Fibroblast of the aortic adventitia (primary cell): ENCODE results near the gene DPH2. TPM values are rescaled to one million over a fixed set of nuclear protein-coding genes. Genes with fewer than 3 reads are reported as not detected.

Source experiments
- DNase-seq: peaks from one replicate; pipeline ENCODE4 v3.0.0-alpha.2; 2010; ENCODE audit warnings: low read depth
- H3K4me3 ChIP-seq: 2 replicates; pipeline ENCODE4 v1.5.1; 2011; ENCODE audit warnings: low read depth, mild to moderate bottlenecking, control low read depth, low read length, moderate library complexity
- total RNA-seq: library from RNA; depleted of rRNA; stranded (reverse); fragments of >200 nt; gene quantifications from 2 replicates; pipeline ENCODE4 v1.2.3, GENCODE V29; 2012; ENCODE audit warnings: low replicate concordance
- TF ChIP-seq, protein P1 (sequence below): IDR thresholded peaks from 2 replicates; pipeline ENCODE4 v1.5.1; 2011; ENCODE audit warnings: mild to moderate bottlenecking, low read length, control low read depth, inconsistent platforms; ENCODE audit not compliant: insufficient read depth

The DPH2 gene, protein sequence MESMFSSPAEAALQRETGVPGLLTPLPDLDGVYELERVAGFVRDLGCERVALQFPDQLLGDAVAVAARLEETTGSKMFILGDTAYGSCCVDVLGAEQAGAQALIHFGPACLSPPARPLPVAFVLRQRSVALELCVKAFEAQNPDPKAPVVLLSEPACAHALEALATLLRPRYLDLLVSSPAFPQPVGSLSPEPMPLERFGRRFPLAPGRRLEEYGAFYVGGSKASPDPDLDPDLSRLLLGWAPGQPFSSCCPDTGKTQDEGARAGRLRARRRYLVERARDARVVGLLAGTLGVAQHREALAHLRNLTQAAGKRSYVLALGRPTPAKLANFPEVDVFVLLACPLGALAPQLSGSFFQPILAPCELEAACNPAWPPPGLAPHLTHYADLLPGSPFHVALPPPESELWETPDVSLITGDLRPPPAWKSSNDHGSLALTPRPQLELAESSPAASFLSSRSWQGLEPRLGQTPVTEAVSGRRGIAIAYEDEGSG
- 15.1 and 15.6 TPM in 2 replicates for total RNA-seq

DNA sequence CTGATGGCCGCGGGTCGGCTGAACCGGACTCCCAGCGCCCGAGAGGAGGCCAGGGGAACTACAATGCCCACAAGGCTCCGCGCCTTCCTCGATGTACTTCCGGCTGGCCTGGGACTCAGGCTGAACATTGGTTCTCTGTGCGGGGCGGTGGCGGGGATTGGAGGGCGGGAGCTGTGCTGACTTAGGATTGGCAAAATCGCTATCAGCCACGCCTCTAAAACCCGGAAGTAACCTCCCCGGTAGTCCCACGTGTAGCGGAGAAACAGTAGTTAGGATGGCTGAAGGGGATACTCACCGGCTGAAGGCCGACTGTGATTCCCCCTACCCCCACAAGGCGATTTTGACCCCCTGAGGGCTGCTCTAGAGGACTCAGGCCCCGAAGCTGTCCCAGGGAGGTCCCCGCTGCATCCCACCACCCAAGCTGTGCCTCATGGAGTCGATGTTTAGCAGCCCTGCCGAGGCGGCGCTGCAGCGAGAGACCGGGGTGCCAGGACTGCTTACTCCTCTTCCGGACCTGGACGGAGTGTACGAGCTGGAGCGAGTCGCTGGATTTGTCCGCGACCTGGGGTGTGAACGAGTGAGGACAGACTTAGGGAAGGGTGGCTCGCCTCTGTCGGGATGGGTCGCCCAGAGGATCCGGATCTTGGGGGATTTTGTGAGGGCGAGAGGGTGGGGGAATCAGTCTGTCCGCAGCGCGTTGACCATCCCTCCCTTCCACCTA lies at the start of gene DPH2:
DPH2 (plus strand) TSS at position 265 of the 721 bp plus-strand sequence; CDS start at position 431, 166 bp downstream.
- peak within 1 kb of the TSS; percentile 97 for H3K4me3 ChIP-seq
- DNase-seq: peak; percentile 96
- TF ChIP-seq, protein P1, sequence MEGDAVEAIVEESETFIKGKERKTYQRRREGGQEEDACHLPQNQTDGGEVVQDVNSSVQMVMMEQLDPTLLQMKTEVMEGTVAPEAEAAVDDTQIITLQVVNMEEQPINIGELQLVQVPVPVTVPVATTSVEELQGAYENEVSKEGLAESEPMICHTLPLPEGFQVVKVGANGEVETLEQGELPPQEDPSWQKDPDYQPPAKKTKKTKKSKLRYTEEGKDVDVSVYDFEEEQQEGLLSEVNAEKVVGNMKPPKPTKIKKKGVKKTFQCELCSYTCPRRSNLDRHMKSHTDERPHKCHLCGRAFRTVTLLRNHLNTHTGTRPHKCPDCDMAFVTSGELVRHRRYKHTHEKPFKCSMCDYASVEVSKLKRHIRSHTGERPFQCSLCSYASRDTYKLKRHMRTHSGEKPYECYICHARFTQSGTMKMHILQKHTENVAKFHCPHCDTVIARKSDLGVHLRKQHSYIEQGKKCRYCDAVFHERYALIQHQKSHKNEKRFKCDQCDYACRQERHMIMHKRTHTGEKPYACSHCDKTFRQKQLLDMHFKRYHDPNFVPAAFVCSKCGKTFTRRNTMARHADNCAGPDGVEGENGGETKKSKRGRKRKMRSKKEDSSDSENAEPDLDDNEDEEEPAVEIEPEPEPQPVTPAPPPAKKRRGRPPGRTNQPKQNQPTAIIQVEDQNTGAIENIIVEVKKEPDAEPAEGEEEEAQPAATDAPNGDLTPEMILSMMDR: no peak

DNA sequence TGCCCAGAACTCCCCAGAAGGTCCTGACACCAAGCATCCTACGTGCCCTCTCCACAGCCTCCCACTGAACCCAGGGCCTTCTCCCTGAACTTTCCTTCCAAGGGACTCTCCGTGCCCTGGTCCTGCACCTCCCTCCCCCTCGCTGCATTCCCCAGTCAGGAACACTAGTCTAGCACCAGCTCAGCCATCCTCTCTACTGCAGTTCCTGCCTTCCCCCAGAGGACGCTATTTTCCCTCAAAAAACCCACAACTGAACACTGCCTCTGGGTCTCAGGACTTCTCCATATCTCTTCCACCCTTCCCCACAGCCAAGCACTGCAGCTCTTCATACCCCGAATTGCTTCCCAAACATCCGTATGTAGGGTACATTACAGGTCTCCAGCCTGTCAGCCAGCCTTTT lies 48.8 kb upstream of the DPH2 start:
- H3K4me3 ChIP-seq: no peak overlapping the region
- no peak for DNase-seq
- TF ChIP-seq, protein P1: no peak

DNA sequence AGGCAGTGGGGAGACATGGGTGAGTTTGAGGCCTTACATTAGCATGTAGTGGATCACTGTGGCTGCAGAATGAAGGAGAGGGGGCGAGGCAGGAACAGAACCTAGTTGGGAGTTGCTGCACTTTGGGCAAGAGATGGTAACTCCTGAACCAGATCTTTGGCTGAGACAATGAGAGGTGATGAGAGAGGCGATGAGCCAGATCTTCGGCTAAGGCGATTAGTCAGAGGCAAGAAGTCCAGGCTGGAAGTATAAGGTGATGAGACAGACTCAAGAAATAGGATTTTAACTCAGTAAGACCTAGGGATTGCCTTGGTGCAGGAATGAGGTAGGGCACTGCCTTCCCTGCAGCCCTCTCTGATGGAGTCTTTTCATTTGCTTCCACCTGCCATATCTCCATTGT lies 45.3 kb upstream of the DPH2 start:
- H3K4me3 ChIP-seq: no peak overlapping the region
- DNase-seq: no peak
- TF ChIP-seq, protein P1: no peak

DNA sequence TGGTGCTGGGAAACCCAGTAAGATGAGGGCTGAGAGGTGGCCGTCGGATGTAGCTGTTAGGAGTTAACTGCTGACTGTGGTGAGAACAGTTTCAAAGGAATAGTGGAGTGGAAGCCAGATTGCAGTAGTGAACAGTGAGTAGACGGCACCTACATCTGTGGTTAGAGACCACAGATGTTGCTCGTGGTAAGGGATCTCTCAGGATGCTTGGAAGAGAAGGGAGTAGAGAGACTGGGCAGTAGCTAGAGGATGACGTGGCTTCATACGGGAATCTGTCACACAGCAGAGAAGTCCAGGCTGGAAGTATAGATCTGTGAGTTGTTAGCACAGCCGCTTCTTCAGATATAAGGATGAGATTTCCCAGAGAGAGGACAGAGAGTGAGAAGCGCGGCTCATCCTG lies 44.0 kb upstream of the DPH2 start:
- no peak for DNase-seq
- no peak overlapping the region for H3K4me3 ChIP-seq
- TF ChIP-seq, protein P1: no peak

DNA sequence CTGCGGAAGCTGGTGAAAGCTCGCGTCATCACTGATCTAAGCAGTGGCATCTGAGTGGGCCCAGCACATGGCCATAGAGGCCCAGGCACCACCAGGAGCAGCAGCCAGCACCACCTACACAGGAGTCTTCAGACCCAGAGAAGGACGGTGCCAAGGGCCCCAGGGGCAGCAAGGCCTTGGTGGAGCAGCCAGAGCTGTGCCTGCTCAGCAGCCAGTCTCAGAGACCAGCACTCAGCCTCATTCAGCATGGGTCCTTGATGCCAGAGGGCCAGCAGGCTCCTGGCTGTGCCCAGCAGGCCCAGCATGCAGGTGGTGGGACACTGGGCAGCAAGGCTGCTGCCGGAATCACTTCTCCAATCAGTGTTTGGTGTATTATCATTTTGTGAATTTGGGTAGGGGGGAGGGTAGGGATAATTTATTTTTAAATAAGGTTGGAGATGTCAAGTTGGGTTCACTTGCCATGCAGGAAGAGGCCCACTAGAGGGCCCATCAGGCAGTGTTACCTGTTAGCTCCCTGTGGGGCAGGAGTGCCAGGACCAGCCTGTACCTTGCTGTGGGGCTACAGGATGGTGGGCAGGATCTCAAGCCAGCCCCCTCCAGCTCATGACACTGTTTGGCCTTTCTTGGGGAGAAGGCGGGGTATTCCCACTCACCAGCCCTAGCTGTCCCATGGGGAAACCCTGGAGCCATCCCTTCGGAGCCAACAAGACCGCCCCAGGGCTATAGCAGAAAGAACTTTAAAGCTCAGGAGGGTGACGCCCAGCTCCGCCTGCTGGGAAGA lies 39.5 kb upstream of the DPH2 start:
- no peak overlapping the region for H3K4me3 ChIP-seq
- TF ChIP-seq, protein P1: peak; percentile 25
- no peak for DNase-seq

DNA sequence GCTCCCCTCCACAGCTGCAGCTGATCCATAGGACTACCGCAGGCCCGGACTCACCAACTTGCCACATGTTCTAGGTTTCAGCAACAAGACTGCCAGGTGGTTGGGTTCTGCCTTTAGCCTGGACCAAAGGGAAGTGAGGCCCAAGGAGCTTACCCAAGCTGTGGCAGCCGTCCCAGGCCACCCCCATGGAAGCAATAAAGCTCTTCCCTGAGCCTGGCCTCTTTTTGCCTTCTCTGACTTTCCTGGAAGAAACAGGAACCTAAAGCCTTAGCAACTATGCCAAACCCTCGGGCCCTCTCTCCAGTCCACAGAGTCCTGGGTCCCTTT lies 38.9 kb upstream of the DPH2 start:
- DNase-seq: no peak
- H3K4me3 ChIP-seq: no peak overlapping the region
- TF ChIP-seq, protein P1: no peak
